DND-41 (cell line): ENCODE data around the gene RGS8.

Source experiments
- ATAC-seq: fragments of 200-7000 bp; cut with Tn5 transposase; 3 replicates; pipeline ENCODE4 v1.9.1; 2021; ENCODE audit warnings: low read depth; ENCODE audit not compliant: insufficient read depth
- DNase-seq: peaks from one replicate; pipeline ENCODE4 v3.0.0-alpha.2; 2020
- H2AFZ ChIP-seq: 2 replicates; pipeline ENCODE4 v1.6.0; 2012; ENCODE audit warnings: low read depth, low read length
- H3K27ac ChIP-seq: 2 replicates; pipeline ENCODE4 v1.5.1; 2012; ENCODE audit warnings: low read length, inconsistent platforms
- H3K27me3 ChIP-seq: fragments of 200-600 bp; sonication (generic); 2 replicates; pipeline ENCODE4 v1.6.0; 2012; ENCODE audit warnings: low read length, mild to moderate bottlenecking, inconsistent platforms; ENCODE audit not compliant: insufficient read depth, poor library complexity
- H3K36me3 ChIP-seq: 2 replicates; pipeline ENCODE4 v1.5.1; 2012; ENCODE audit warnings: low read length, inconsistent platforms; ENCODE audit not compliant: insufficient read depth
- H3K4me1 ChIP-seq: 2 replicates; pipeline ENCODE4 v1.5.1; 2012; ENCODE audit warnings: mild to moderate bottlenecking, low read length; ENCODE audit not compliant: insufficient read depth
- H3K4me2 ChIP-seq: 2 replicates; pipeline ENCODE4 v1.6.0; 2012; ENCODE audit warnings: mild to moderate bottlenecking, moderate library complexity, low read length, inconsistent platforms; ENCODE audit not compliant: insufficient read depth
- H3K4me3 ChIP-seq, 2 experiments: fragments of 200-600 bp in 1 of 2; shearing (Covaris generic) in 1 of 2; 2 replicates each; pipeline ENCODE4 v1.5.1; 2012 to 2016; ENCODE audit warnings: inconsistent platforms in 2 of 2, low read length in 2 of 2, mild to moderate bottlenecking in 2 of 2, low read depth in 1 of 2, moderate library complexity in 1 of 2
- H3K79me2 ChIP-seq: 2 replicates; pipeline ENCODE4 v1.6.0; 2012; ENCODE audit warnings: low read length, inconsistent platforms; ENCODE audit not compliant: insufficient read depth
- H3K9ac ChIP-seq: 2 replicates; pipeline ENCODE4 v1.6.0; 2012; ENCODE audit warnings: low read depth, mild to moderate bottlenecking, inconsistent platforms, low read length, moderate library complexity
- H3K9me3 ChIP-seq: 2 replicates; pipeline ENCODE4 v1.5.1; 2012; ENCODE audit warnings: low read length, moderate library complexity, mild to moderate bottlenecking, inconsistent platforms; ENCODE audit not compliant: insufficient read depth, severe bottlenecking
- H4K20me1 ChIP-seq: 2 replicates; pipeline ENCODE4 v1.6.0; 2012; ENCODE audit warnings: low read length; ENCODE audit not compliant: insufficient read depth
- EZH2 ChIP-seq: IDR thresholded peaks from 3 replicates; pipeline ENCODE4 v1.6.1; 2012; ENCODE audit warnings: borderline replicate concordance, low read depth, mild to moderate bottlenecking, moderate library complexity, low read length, inconsistent platforms; ENCODE audit not compliant: severe bottlenecking
- TF ChIP-seq, protein P1 (sequence below): IDR thresholded peaks from 2 replicates; pipeline ENCODE4 v1.5.1; 2012; ENCODE audit warnings: borderline replicate concordance, low read length, moderate library complexity, mild to moderate bottlenecking; ENCODE audit not compliant: poor library complexity, severe bottlenecking; ENCODE audit errors: extremely low read depth

Gene RGS8

DNA sequence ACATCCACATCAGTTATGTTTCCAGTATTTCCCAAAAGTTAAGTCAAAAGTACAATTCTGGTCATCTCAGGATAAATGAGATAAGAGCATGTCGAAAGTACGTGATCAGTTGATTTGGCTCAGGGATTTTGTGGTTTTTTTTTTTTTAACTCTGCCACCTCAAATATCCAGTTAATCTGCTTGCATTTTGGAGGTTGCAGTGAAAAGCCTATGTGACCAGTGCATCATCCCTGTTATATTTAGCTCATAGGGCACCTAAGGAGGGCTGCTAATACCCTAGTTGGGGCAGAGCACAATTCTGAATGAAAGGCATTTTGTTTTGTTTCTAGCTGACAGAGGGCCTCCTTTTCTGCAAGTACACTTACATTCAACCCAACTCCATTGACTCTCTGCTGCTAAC is 48.5 kb downstream of the RGS8 start:
- no peak overlapping the region for H3K4me3 ChIP-seq
- H3K4me1 ChIP-seq: no peaks in the 10 kb centered on the region

More for the DNA sequence above, 48.5 kb downstream of the RGS8 start:
- Histone ChIP-seq H3K9me3 (no peaks in the 10 kb centered on the region), H4K20me1 (0 out of 2 replicates have a peak, but pooled peaks cover 3% of the 10 kb centered on the region), H3K27ac (no peak overlapping the region), H3K27me3 (no peaks in the 10 kb centered on the region), H3K4me2 (no peak overlapping the region), H2AFZ (no peak overlapping the region), H3K36me3 (no peaks in the 10 kb centered on the region), H3K9ac (no peak overlapping the region), H3K79me2 (no peaks in the 10 kb centered on the region)
- no peak for DNase-seq
- ATAC-seq: no peak
- no peak for TF ChIP-seq EZH2
- TF ChIP-seq, protein P1, sequence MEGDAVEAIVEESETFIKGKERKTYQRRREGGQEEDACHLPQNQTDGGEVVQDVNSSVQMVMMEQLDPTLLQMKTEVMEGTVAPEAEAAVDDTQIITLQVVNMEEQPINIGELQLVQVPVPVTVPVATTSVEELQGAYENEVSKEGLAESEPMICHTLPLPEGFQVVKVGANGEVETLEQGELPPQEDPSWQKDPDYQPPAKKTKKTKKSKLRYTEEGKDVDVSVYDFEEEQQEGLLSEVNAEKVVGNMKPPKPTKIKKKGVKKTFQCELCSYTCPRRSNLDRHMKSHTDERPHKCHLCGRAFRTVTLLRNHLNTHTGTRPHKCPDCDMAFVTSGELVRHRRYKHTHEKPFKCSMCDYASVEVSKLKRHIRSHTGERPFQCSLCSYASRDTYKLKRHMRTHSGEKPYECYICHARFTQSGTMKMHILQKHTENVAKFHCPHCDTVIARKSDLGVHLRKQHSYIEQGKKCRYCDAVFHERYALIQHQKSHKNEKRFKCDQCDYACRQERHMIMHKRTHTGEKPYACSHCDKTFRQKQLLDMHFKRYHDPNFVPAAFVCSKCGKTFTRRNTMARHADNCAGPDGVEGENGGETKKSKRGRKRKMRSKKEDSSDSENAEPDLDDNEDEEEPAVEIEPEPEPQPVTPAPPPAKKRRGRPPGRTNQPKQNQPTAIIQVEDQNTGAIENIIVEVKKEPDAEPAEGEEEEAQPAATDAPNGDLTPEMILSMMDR: no peak
